Panc1 (cell line): ENCODE measurements around the gene CACNA1D. TPM values are rescaled to one million over a fixed set of nuclear protein-coding genes. Genes with fewer than 3 reads are reported as not detected.

ENCODE experiments used
- ATAC-seq: fragments of 200-7000 bp; cut with Tn5 transposase; 2 replicates; pipeline ENCODE4 v1.9.1; 2020; ENCODE audit warnings: mild to moderate bottlenecking, moderate library complexity
- BruUV-seq: library from RNA; stranded (reverse); fragments of 400-500 nt; replicated peaks from 2 replicates; lab custom pipeline; 2021; lab: Mats Ljungman, UMichigan
- CTCF ChIA-PET: fragments of 300-600 bp; sonication (Branson Sonifier 250); formaldehyde crosslinking; loops from one replicate; lab custom pipeline; 2022; ENCODE audit warnings: antibody characterized with exemption; lab: Charles Lee
- POLR2A ChIA-PET: fragments of 300-600 bp; sonication (Branson Sonifier 250); formaldehyde crosslinking; loops from one replicate; lab custom pipeline; 2022; ENCODE audit warnings: antibody characterized with exemption; lab: Charles Lee
- DNase-seq: peaks from one replicate; pipeline ENCODE4 v3.0.0-alpha.2; 2010; ENCODE audit warnings: low read depth, low spot score
- H3K27ac ChIP-seq: 2 replicates; pipeline ENCODE4 v1.5.1; 2011; ENCODE audit warnings: mild to moderate bottlenecking, low read length, inconsistent platforms
- H3K27me3 ChIP-seq: fragments of 200-500 bp; sonication (Bioruptor generic); 2 replicates; pipeline ENCODE4 v1.6.0; 2014; ENCODE audit warnings: low read length, inconsistent platforms; ENCODE audit not compliant: control insufficient read depth, insufficient read depth
- H3K36me3 ChIP-seq: fragments of 200-500 bp; sonication (Bioruptor generic); 2 replicates; pipeline ENCODE4 v1.5.1; 2014; ENCODE audit warnings: inconsistent platforms, mild to moderate bottlenecking, low read length, moderate library complexity; ENCODE audit not compliant: control insufficient read depth, insufficient read depth
- H3K4me1 ChIP-seq: 2 replicates; pipeline ENCODE4 v1.5.1; 2011; ENCODE audit warnings: inconsistent platforms, mild to moderate bottlenecking, low read length, moderate library complexity; ENCODE audit not compliant: control insufficient read depth, insufficient read depth
- H3K4me3 ChIP-seq, 2 experiments: 2 replicates each; pipeline ENCODE4 v1.5.1; 2011 to 2012; ENCODE audit warnings: low read depth in 2 of 2, low read length in 2 of 2, mild to moderate bottlenecking in 2 of 2, inconsistent platforms in 1 of 2, moderate library complexity in 1 of 2
- H3K9me3 ChIP-seq: fragments of 200-500 bp; sonication (Bioruptor generic); 2 replicates; pipeline ENCODE4 v1.5.1; 2014; ENCODE audit warnings: low read depth, mild to moderate bottlenecking, inconsistent platforms, low read length, moderate library complexity; ENCODE audit not compliant: control insufficient read depth, insufficient read depth
- CTCF ChIP-seq: fragments of 450-650 bp; IDR thresholded peaks from 2 replicates; pipeline ENCODE4 v1.5.1; 2017; ENCODE audit warnings: mild to moderate bottlenecking
- POLR2AphosphoS5 ChIP-seq: IDR thresholded peaks from 2 replicates; pipeline ENCODE4 v1.6.1; 2012; ENCODE audit warnings: mild to moderate bottlenecking, low read depth, low read length, moderate library complexity
- SIN3A ChIP-seq: IDR thresholded peaks from 2 replicates; pipeline ENCODE4 v1.6.1; 2012; ENCODE audit warnings: low read depth, mild to moderate bottlenecking, low read length, moderate library complexity, borderline replicate concordance; ENCODE audit not compliant: insufficient read depth
- TCF7L2 ChIP-seq: IDR thresholded peaks from 2 replicates; pipeline ENCODE4 v1.6.1; 2011; ENCODE audit warnings: mild to moderate bottlenecking, low read depth, low read length, inconsistent platforms
- in situ Hi-C: cut with HindIII; loops from 2 replicates; pipeline ENCODE4 v1.10.0; 2016; ENCODE audit warnings: low sequenced_read_pairs, low pct_unique_long_range_greater_than_20kb
- intact Hi-C: fragments of 100-400 bp; cut with micrococcal nuclease; formaldehyde crosslinking; loops from one replicate; pipeline ENCODE4 v1.10.0; 2022; ENCODE audit not compliant: unreplicated experiment
- total RNA-seq: library from RNA; stranded (reverse); gene quantifications from one replicate; pipeline ENCODE4 v1.2.1, GENCODE V29; 2021; ENCODE audit not compliant: unreplicated experiment
- TF ChIP-seq, protein P1 (sequence below), 2 experiments: IDR thresholded peaks; 2 replicates each; pipeline ENCODE4 v1.6.1; 2011 to 2012; ENCODE audit warnings: low read depth in 2 of 2, control low read depth in 1 of 2, low read length in 1 of 2, mild to moderate bottlenecking in 1 of 2, moderate library complexity in 1 of 2; ENCODE audit not compliant: insufficient read depth in 1 of 2

Gene CACNA1D
- total RNA-seq, 1 experiment from 2014 or later = 23.0 TPM

DNA sequence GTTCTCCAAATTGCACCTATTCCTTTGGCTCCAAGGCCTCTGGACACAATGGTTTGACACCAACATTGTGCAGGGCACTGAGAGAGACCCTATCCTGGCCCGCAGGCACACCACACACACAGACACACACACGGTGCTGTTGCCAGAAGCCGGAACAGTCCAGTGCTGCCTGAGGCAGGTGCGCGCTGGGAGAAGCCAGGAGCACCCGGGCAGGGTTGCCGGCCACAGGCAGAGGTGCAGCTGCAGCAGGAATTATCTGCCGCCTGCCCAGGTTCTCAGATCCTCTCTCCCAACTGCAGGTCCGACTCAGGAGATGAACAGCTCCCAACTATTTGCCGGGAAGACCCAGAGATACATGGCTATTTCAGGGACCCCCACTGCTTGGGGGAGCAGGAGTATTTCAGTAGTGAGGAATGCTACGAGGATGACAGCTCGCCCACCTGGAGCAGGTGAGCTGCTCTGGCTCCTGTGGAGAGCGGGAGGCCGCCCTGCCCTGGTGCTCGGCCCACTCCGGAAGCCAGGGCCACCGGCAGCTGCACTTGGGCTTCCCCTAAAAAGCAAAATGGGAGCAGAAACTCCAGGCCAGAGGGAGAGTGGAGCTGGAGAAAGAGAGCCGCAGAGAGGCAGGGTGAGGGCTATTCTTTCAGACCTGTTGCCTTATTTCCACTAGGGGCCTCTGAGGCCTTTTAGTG, 308.9 kb downstream of the CACNA1D start:
- in situ Hi-C loops = no loop called here
- CTCF ChIA-PET = no interaction called here
- no peaks in the 10 kb centered on the region for H3K9me3 ChIP-seq
- H3K4me3 ChIP-seq = no peak overlapping the region
- H3K36me3 ChIP-seq = no peaks in the 10 kb centered on the region
- no peak overlapping the region for H3K27ac ChIP-seq
- no peaks in the 10 kb centered on the region for H3K27me3 ChIP-seq
- BruUV-seq = no TSS peak
- intact Hi-C loops = no loop called here
- ATAC-seq (no peak), DNase-seq (no peak)
- no peak for TF ChIP-seq TCF7L2
- TF ChIP-seq SIN3A = no peak
- TF ChIP-seq CTCF = no peak
- TF ChIP-seq, protein P1, sequence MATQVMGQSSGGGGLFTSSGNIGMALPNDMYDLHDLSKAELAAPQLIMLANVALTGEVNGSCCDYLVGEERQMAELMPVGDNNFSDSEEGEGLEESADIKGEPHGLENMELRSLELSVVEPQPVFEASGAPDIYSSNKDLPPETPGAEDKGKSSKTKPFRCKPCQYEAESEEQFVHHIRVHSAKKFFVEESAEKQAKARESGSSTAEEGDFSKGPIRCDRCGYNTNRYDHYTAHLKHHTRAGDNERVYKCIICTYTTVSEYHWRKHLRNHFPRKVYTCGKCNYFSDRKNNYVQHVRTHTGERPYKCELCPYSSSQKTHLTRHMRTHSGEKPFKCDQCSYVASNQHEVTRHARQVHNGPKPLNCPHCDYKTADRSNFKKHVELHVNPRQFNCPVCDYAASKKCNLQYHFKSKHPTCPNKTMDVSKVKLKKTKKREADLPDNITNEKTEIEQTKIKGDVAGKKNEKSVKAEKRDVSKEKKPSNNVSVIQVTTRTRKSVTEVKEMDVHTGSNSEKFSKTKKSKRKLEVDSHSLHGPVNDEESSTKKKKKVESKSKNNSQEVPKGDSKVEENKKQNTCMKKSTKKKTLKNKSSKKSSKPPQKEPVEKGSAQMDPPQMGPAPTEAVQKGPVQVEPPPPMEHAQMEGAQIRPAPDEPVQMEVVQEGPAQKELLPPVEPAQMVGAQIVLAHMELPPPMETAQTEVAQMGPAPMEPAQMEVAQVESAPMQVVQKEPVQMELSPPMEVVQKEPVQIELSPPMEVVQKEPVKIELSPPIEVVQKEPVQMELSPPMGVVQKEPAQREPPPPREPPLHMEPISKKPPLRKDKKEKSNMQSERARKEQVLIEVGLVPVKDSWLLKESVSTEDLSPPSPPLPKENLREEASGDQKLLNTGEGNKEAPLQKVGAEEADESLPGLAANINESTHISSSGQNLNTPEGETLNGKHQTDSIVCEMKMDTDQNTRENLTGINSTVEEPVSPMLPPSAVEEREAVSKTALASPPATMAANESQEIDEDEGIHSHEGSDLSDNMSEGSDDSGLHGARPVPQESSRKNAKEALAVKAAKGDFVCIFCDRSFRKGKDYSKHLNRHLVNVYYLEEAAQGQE (IDR thresholded peaks at IDR 0.05; ENCODE audit: insufficient read depth in 1 of 2, low read depth in 2 of 2, low read length in 1 of 2) = no peak
- TF ChIP-seq POLR2AphosphoS5 = no peak
- peaks cover 11% of the 10 kb centered on the region for H3K4me1 ChIP-seq
- POLR2A ChIA-PET = no interaction called here

- H3K27me3 ChIP-seq = no peaks in the 10 kb centered on the region
- ChIA-PET POLR2A (no interaction called here), CTCF (no interaction called here)
- TF ChIP-seq POLR2AphosphoS5 = no peak
- TF ChIP-seq, protein P1 (IDR thresholded peaks at IDR 0.05; ENCODE audit: insufficient read depth in 1 of 2, low read depth in 2 of 2, low read length in 1 of 2) = no peak
- TF ChIP-seq SIN3A = no peak
- TF ChIP-seq CTCF = no peak
- no peak for TF ChIP-seq TCF7L2
- H3K4me1 ChIP-seq = peaks cover 11% of the 10 kb centered on the region
- DNase-seq (no peak), ATAC-seq (no peak)
- no peak overlapping the region; the same call in 1 of the 2 replicates for H3K27ac ChIP-seq
- in situ Hi-C loops (no loop called here), intact Hi-C loops (no loop called here)
- no peaks in the 10 kb centered on the region for H3K9me3 ChIP-seq
- no TSS peak for BruUV-seq
- no peak overlapping the region for H3K4me3 ChIP-seq
- H3K36me3 ChIP-seq = no peaks in the 10 kb centered on the region
These were observed 309.6 kb downstream of the CACNA1D start for GRCh38 chr3:53803816-53804695.
